HT1080 (cell line): ENCODE measurements around the gene HK1. TPM values are rescaled to one million over a fixed set of nuclear protein-coding genes. Genes with fewer than 3 reads are reported as not detected.

Source experiments
- DNase-seq: peaks from one replicate; pipeline ENCODE4 v3.0.0-alpha.2; 2015; ENCODE audit warnings: low read depth
- total RNA-seq: library from RNA; depleted of rRNA; stranded (reverse); fragments of >200 nt; shearing (Covaris generic); gene quantifications from 2 replicates; pipeline ENCODE4 v1.2.3, GENCODE V29; 2014

The HK1 gene
- total RNA-seq, 1 experiment from 2014 or later: 150 TPM

DNA sequence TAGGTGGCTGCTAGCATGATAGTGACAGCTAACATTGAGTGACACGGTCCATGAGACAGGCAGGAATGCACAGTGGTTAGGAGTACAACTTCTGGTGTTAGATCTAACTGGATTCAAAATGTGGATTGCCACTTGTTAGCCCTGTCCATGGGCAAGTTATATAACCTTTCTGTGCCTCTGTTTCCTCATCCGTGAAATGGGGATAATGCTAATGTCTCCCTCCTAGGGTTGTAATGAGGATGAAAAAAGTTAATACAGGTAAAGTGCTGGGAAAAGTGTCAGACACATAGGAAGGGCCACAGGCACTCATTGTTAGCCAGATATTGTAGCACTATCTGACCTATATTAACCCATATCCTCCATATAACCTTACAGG, 96.6 kb downstream of the HK1 start:
- no peak for DNase-seq

DNA sequence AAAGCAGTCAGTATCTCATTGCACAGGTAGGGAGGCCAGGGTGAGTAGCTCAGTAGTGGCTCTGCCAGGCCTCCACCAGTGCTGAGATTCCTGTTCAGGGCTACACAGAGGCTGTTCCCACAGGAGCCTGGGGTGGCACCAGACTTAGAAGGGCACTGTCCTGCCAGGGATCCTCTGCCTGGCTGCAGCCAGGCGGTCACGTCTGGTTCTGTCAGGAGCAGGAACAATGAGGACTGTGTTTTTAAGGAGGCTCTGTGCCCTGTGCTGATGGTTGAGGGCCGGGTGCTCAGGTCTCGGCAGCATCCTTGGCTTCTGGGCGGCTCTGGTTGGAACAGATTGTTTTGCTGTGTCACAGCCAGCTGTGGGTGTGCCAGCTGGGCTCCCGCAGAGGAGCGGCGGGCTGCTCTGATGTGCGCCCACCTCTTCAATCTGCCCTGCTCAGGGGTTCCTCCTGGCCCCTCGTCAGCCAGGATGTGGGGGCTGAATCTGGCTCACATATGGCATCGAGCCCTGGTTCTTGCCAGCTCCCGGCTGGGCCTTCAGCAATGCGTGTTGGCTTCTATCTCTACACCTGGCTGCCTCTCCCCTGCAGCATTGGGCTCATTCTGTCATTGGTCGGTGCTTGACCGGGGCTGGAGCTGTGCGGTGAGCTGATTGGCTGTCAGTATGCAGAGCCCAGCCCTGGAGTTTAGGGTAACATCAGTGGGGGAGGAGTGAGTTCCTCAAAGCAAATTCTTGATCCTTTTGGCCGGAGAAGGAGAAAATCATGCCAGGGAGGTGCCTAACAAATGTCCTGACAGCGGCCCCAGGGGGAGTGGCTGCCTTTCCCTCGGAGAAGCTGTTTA, 97.2 kb downstream of the HK1 start:
- DNase-seq: no peak

DNA sequence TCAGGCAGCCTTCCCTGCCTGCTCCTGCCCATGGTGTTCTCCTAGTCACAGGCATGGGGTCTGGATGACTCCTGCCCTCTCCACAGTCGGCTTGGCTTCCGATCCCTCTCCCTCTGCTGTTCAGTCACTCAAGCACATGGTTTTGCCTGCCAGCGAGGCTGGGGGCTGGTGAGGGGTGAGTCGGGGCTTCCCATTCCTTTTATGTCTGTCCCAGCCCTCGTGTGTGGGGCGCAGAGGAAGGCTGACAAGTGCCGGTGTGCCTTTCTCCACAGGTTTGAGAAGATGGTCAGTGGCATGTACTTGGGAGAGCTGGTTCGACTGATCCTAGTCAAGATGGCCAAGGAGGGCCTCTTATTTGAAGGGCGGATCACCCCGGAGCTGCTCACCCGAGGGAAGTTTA, 98.4 kb downstream of the HK1 start:
- DNase-seq: no peak

DNA sequence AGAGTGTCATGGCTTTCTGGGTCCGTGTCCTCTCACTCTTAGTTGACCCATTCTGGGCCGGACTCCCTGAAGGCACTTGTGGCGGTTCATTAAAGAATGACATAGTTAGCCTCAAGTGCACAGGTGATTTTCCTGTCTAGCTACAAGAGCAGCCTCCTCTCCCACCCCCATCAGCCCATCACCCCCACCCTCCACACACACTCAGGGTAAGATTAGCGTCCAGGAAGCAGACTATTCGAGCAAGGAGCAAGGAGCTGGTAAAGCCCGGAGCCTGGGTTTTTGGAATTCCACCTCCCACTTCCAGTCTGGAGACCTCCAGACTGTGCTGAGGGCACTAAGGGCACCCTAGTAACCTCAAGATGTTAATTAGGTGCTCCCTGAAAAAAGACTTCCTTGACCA, 98.9 kb downstream of the HK1 start:
- no peak for DNase-seq

DNA sequence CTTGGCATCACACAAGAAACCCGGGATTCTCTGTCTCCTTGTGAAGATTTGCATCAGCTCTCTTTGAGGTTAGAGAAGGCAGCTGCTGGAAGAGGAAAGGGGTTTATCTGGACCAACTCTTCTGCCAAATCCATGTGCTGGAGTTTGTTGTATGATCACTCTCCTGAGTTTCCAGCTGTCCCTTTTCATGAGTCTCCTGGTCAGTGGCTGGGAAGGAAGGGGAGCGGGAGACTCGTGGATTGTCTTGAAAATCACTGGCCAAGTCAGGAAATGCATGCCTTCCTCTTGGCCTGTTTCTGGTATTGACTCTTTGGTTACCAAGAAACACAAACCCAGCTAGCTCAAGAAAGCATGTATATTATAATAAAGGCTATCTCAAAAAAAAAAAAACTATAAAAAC, 99.6 kb downstream of the HK1 start:
- no peak for DNase-seq

DNA sequence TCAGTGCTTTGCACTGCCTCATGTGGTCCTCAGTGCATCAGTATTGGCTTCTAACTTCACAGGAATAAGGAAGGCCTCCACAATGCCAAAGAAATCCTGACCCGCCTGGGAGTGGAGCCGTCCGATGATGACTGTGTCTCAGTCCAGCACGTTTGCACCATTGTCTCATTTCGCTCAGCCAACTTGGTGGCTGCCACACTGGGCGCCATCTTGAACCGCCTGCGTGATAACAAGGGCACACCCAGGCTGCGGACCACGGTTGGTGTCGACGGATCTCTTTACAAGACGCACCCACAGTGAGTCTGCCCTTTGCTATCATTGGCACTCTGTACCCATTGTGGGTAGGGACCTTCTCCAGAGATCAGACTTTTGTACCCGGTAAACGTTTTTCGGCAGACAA, 101.5 kb downstream of the HK1 start:
- no peak for DNase-seq

DNA sequence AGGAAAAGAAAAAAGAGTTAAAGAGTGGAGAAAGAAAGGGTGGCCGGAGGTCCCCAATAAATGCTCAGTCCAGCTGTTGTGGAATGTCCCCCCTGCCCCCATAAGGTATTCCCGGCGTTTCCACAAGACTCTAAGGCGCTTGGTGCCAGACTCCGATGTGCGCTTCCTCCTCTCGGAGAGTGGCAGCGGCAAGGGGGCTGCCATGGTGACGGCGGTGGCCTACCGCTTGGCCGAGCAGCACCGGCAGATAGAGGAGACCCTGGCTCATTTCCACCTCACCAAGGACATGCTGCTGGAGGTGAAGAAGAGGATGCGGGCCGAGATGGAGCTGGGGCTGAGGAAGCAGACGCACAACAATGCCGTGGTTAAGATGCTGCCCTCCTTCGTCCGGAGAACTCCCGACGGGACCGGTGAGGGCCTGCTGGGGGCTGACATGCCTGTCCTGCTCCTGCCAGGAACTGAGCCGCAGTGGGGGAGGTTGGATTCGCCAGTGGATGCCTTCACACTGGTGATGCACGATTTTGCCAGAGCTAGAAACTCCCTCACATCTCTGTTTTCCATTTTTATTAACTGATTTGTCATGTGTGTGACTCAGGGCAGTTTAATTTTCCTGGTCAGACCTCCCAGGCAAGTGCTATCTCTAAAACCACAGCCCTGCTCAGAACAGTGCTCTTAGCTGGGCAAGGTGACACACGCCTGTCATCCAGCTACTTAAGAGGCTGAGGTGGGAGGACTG, 104.3 kb downstream of the HK1 start:
- DNase-seq: peak; percentile 97

DNA sequence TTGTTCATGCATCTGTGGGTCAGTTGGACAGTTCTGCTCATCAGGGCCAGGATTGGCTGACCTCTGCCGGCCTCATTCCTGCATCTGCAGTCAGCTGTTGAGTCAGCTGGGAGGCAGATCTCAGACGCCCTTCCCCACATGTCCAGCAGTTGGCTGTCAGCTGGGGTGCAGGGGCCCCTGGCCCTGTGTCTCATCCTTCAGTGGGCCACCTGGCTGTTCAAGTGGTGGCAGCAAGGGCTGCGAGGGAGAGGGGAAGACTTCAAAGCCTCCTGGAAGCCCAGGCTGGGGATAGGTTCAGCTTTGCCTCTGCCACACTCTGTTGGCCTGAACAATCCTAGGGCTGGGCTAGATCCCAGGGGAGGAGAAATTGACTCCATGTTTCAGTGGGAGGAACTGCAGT, 105.3 kb downstream of the HK1 start:
- DNase-seq: no peak

DNA sequence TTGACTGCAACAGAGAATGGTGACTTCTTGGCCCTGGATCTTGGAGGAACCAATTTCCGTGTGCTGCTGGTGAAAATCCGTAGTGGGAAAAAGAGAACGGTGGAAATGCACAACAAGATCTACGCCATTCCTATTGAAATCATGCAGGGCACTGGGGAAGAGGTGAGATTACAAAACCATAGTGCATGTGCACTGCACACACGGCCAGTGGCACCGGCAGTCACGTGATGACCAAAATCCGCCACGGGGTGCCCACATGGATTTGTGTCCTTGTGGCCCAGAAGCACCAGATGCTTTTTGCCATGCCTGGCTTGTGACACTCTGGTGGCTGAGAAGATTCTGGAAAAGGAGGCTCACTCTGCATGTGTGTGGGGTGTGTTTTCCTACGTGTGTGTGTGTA, 106.0 kb downstream of the HK1 start:
- DNase-seq: no peak

DNA sequence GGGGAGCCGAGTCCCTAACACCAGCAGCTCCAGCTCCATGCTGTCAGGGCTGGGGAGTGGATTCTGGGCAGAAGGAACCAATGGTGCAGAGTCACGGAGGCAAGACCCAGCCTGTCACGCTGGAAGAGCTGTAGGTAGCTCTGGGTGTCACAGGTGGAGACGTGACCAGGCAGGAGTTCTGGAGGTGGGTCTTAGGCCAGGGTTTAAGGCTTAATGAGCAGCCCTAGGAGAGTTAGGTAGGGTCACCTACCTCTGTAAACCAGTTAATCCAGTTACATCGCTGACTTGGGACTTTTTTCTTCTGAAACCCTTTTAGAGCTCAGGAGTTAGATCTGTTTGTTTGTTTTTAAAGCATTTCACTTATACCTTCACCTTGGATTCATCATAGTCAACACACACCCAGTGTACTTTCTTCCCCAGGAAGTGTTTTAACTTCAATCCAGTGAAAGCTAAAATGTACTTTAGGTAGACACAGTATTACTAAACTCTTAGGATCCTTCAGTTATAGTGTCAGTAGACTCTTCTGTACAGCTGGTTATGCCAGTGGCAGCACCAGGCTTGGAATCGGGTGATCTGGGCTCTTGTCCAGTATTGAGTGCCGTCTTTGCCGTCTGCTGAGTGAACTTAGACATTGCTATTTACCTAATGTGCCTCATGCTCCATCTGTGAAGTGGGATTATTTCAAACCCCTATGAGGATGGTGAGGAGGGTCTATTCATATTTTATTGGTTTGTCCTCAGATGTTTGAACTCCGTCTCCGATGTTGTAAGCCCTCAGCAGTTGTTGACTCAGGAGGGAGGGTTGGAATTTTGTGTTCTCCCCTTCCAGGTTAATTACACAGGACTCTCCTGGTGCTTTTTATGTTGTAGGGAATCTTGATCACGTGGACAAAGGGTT, 107.4 kb downstream of the HK1 start:
- no peak for DNase-seq

DNA sequence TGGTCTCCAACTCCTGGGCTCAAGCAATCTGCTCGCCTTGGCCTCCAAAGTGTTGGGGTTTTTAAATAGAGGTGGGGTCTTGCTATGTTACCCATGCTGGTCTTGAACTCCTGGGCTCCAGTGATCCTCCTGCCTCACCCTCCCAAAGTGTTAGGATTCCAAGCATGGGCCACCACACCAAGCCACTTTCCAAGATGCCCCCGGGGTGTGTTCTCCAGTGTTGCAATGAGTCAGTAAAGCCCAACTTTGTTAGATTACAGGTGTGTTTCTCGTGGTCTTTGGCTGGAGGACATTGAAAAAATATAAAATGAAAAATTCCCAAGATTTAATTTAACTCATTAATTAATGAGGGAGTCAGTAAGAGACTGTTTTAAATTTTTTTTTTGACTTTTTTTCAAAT, 109.2 kb downstream of the HK1 start:
- no peak for DNase-seq

DNA sequence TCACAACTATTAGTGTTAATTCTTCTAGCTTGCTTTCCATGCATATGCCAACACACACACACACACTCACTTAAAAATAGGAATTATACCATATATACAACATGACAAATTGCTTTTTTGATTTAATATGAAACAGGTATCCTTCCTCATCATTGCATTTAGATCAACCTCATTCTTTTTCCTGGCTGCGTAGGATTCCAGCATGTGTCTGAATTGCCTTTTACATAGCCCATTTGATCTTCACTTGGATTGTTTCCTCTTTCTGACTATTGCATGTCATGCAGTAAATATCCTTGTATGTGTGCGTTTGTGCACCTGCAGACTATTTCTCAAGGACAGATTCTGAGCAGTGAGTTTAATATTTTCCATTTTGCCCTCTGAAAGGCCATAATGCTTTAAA, 110.2 kb downstream of the HK1 start:
- no peak for DNase-seq

DNA sequence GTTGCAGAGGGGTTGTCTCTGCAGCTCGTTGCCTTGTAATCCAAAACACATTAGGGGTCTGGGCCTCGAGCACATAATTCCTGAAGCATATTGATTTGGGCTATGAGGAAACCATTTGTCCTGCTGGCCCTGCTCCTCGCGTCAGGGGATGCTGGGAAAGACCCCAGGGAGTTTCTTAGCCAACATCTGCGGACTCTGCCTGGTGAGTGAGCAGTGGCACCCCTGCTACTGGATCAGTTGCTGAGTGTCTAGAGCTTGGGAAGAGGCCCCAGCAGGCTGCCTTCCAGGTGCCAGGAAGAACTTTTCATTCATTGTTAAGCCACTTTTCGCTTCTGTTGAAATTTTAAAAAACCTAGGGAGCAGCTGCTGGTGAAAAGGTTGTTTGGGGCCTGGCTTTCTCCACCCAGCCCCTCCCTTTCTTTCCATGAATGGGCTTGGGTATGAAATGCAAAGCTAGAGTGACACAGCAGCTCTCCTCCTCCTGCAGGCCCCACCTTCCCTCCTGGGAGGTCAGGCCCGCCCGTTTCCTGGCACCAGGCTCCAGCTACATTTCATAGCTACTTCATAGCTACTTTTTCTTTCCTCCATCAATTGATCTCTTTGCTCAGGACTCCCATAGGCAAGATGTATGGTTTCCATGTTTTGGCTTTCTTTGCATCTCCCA, 111.7 kb downstream of the HK1 start:
- DNase-seq: peak; percentile 66

DNA sequence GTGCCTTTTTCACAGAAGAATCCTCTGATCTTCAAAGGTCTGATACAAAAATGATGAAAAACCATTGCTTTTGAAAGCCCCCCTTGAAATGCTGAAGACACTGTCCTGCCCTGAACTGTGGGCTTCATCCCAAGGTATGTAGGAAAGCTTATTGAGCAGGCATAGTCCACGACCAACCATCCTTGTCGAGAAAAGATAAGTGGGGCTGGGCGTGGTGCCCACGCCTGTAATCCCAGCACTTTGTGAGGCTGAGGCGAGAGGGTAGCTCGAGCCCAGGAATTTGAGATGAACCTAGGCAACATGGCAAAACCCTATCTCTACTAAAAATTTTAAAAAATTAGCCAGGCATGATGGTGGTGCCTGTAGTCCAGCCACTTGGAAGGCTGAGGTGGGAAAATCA, 112.9 kb downstream of the HK1 start:
- no peak for DNase-seq

DNA sequence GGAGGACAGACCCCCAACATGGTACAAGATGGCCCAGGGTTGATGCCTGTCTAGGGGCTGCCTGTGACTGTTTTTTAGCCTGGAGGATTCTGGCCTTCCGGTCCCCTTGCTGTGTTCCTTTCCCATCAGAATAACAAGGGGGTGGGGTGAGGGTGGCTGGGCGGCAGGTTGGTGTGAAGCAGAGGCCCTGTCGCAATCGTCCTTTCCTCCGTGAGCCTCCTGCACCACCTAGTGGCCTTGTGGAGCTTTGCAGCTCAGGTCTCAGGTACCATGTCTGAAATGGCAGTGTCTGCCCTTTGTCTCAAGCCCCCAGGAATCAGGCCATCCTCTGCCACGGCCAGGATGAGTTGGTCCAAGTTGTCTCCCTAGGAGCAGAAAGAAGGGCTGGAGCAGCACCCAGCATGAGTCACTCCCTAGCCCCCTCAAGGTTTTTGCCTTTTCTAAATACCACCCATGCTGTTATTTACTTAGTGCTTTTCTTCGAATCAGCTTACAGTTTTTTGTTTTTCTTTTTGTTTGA, 114.2 kb downstream of the HK1 start:
- DNase-seq: peak; percentile 81

DNA sequence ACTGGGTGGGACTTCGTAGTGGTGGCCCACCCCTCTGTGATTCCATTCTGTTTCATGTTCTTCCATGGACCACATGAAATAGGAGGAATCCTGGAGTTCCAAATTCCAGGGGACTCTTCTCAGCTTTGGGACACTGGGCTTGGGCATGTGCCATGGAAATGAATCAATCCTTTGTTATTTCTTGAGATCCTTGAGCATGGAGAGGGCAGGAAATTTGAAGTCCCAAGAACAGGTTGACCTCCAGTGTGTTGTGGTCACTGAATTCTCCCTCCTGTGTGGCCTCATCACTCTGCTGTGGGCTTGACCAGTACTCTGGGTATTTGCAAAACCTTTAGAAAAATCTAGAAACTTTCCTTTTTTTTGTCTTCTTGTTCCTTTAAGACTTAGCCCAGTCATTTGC, 115.7 kb downstream of the HK1 start:
- DNase-seq: no peak

DNA sequence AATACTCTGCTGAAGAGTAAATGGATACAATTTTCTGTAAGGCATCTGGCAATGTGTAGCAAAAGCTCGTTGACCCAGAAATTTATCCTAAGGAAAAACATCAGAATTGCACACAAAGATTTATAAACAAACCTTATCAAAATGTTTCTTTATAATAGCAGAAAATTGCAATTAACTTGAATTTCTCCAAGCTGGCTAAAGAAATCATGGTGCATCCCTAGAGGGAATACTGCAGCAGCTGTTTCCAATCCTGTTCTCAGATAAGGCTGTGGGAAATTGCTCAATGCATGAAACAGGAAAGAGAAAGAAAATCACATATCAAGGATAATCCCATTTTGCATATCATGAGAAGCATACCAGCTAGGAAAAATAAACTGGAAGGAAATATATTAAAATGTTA, 119.7 kb downstream of the HK1 start:
- no peak for DNase-seq

DNA sequence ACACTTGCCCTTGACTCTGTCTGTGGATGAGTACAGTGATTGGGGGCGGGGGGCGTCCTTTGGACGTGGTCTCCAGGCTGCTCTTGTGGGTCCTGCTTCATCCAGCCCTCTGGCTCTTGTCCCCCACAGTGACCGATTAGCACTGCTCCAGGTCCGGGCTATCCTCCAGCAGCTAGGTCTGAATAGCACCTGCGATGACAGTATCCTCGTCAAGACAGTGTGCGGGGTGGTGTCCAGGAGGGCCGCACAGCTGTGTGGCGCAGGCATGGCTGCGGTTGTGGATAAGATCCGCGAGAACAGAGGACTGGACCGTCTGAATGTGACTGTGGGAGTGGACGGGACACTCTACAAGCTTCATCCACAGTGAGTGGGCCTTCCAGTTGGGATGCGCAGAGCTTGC, 120.2 kb downstream of the HK1 start:
- DNase-seq: no peak

DNA sequence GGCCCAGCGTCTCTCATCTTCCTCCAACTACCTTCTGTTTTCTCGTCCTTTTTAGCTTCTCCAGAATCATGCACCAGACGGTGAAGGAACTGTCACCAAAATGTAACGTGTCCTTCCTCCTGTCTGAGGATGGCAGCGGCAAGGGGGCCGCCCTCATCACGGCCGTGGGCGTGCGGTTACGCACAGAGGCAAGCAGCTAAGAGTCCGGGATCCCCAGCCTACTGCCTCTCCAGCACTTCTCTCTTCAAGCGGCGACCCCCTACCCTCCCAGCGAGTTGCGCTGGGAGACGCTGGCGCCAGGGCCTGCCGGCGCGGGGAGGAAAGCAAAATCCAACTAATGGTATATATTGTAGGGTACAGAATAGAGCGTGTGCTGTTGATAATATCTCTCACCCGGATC, 122.6 kb downstream of the HK1 start:
- DNase-seq: no peak

DNA sequence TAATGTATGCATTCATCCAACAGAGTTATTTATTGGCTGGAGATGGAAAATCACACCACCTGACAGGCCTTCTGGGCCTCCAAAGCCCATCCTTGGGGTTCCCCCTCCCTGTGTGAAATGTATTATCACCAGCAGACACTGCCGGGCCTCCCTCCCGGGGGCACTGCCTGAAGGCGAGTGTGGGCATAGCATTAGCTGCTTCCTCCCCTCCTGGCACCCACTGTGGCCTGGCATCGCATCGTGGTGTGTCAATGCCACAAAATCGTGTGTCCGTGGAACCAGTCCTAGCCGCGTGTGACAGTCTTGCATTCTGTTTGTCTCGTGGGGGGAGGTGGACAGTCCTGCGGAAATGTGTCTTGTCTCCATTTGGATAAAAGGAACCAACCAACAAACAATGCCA, 123.1 kb downstream of the HK1 start:
- no peak for DNase-seq

DNA sequence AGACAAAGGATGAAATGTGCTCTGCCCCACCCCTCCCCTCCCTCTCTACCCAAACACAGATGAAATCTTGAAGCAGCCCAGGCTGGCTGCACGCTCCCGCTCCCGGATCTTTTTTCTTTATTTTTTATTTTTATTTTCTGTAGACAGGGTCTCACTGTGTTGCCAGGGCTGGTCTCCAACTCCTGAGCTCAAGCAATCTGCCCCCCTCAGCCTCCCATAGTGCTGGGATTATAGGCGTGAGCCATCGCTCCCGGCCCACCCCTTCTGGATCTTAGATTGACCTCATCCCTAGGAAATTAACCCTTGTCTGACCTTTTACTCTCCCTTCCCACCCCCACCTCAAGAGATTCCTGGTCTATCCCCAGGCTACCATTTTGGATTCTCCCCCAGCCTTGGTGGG, 124.1 kb downstream of the HK1 start:
- DNase-seq: no peak
